ENCODE results near the gene MEGF8. TPM values are rescaled to one million over a fixed set of nuclear protein-coding genes. Genes with fewer than 3 reads are reported as not detected.
A peak's percentile ranks its signal among the peaks of the same experiment; 100 is the strongest.

MEGF8 gene
- total and polyA plus RNA-seq, 2 of the 8 experiments (the other 6 are each of a cell fraction or from before 2014, with no cell fraction given): 13.0 to 23.7 TPM

- H4K5ac ChIP-seq (ENCODE audit: insufficient read length, low read depth, low read length): no peak overlapping the region
- H3K79me2 ChIP-seq (ENCODE audit: control insufficient read depth in 1 of 2, insufficient read depth in 2 of 2, low read length in 2 of 2): no peaks in the 10 kb centered on the region
- 0 out of 2 replicates have a peak overlapping the region, but pooled peaks have one; percentile 55 for H3K18ac ChIP-seq (ENCODE audit: extremely low read depth, low read length)
- H2BK20ac ChIP-seq (ENCODE audit: low read length): no peak overlapping the region; the same call in 1 of the 2 replicates
- no peak overlapping the region for H2AK5ac ChIP-seq (ENCODE audit: low read depth, low read length)
- H3K23ac ChIP-seq (ENCODE audit: insufficient read length): no peak overlapping the region
- H2BK120ac ChIP-seq (replicated peaks; ENCODE audit: low read depth, low read length): no peak overlapping the region
- H3K4me1 ChIP-seq (replicated peaks in 1 of 4; ENCODE audit: control insufficient read depth in 3 of 4, insufficient read depth in 4 of 4, low read length in 3 of 4): peaks cover 0 to 13% (median 4%) of the 10 kb centered on the region in 4 experiments; a peak in 5 of 7 replicates
- 82% methylated on average over 12 of the region's 13 CpGs; no CpG with 5 or more reads in 1 of the 2 experiments for WGBS, 2 experiments (ENCODE audit: extremely low coverage in 1 of 2, insufficient coverage in 1 of 2, insufficient read length in 1 of 2, insufficient replicate concordance in 2 of 2, low coverage in 1 of 2, low lambda C conversion rate in 2 of 2, missing lambda C conversion rate in 1 of 2)
- 0 out of 4 replicates have a peak overlapping the region, but pooled peaks of 1 of the 2 experiments have one; percentile 4 for H3K4me2 ChIP-seq (ENCODE audit: insufficient read depth in 1 of 2, low read depth in 2 of 2, low read length in 2 of 2)
- H3K79me1 ChIP-seq (ENCODE audit: low read depth, low read length): no peaks in the 10 kb centered on the region
- ChIA-PET CTCF (ENCODE audit: partially characterized antibody) (interaction anchor here (0.8 to 10.3 kb wide), 11 partner anchors 11 to 285 kb away, joined by 3 to 101 read pairs (median 3); partner anchors contain the start of gene CXCL17), POLR2A (ENCODE audit: partially characterized antibody) (interaction anchor here (0.5 to 3.1 kb wide), 11 partner anchors 9 to 1897 kb away, joined by 3 to 24 read pairs (median 6); no protein-coding TSS in a partner anchor)
- no peak overlapping the region for H3K4ac ChIP-seq (replicated peaks; ENCODE audit: insufficient read length, low read depth, low read length)
- H2BK5ac ChIP-seq (ENCODE audit: low read depth, low read length): no peak overlapping the region
- FAIRE-seq: no peak
- H3K9me3 ChIP-seq (ENCODE audit: insufficient read depth in 2 of 2, low read depth in 1 of 2, low read length in 1 of 2): peaks cover 4 to 9% of the 10 kb centered on the region in 2 experiments
- peaks cover 7 to 14% of the 10 kb centered on the region in 2 experiments for H4K20me1 ChIP-seq (replicated peaks in 1 of 2; ENCODE audit: control insufficient read depth in 1 of 2, insufficient read depth in 2 of 2, low read length in 2 of 2)
- peaks cover 7% of the 10 kb centered on the region; the same call in 1 of the 2 replicates for H3K23me2 ChIP-seq (ENCODE audit: low read depth, low read length)
- no peak overlapping the region for H3K14ac ChIP-seq (ENCODE audit: insufficient read length)
- no peak overlapping the region for H3K56ac ChIP-seq (replicated peaks; ENCODE audit: insufficient read length, low read depth, low read length)
- H2BK12ac ChIP-seq (ENCODE audit: low read depth, low read length): no peak overlapping the region
- no peak overlapping the region for H3K9ac ChIP-seq (replicated peaks in 1 of 4; ENCODE audit: extremely low read depth in 1 of 4, low read depth in 3 of 4, low read length in 3 of 4)
- no peak overlapping the region for H4K8ac ChIP-seq (ENCODE audit: extremely low read depth, insufficient read depth, low read length)
- no peak overlapping the region for H3K4me3 ChIP-seq (ENCODE audit: extremely low read depth in 1 of 4, insufficient read depth in 2 of 4, low read depth in 3 of 4, low read length in 4 of 4)
- H3K27ac ChIP-seq (ENCODE audit: low read depth, low read length): no peak overlapping the region
- no peaks in the 10 kb centered on the region for H3K36me3 ChIP-seq (ENCODE audit: control insufficient read depth in 2 of 4, insufficient read depth in 4 of 4, low read length in 3 of 4)
- peak overlapping the region; percentile 65; the same call in 1 of the 2 replicates for H2BK15ac ChIP-seq (ENCODE audit: low read length)
- TF ChIP-seq CTCF (IDR thresholded peaks at IDR 0.05; ENCODE audit: control extremely low read depth in 1 of 3, insufficient read depth in 1 of 3, low read depth in 1 of 3, low read length in 3 of 3) (peak; percentile 36 to 49 (median 38); a peak in 3 of 4 replicates), RAD21 (IDR thresholded peaks at IDR 0.05 in 1 of 2, conservative IDR thresholded peaks at IDR 0.05 in 1 of 2; ENCODE audit: low read depth in 2 of 2, low read length in 2 of 2) (peak in 1 of 2 experiments; percentile 27; a peak in 1 of 4 replicates), SUZ12 (IDR thresholded peaks at IDR 0.05; ENCODE audit: low read length) (0 out of 2 replicates have a peak, but pooled peaks have one; percentile 28)
- TF ChIP-seq, protein P1, sequence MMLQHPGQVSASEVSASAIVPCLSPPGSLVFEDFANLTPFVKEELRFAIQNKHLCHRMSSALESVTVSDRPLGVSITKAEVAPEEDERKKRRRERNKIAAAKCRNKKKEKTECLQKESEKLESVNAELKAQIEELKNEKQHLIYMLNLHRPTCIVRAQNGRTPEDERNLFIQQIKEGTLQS (IDR thresholded peaks at IDR 0.05; ENCODE audit: insufficient read depth, low read depth, low read length): no peak
- H3K27me3 ChIP-seq (replicated peaks in 1 of 4; ENCODE audit: control insufficient read depth in 3 of 4, extremely low read depth in 1 of 4, insufficient read depth in 3 of 4, low read length in 3 of 4): peaks cover 13 to 41% (median 36%) of the 10 kb centered on the region in 4 experiments
- peak in 1 of 2 experiments; percentile 63 for DNase-seq (ENCODE audit: low read depth in 1 of 2, low spot score in 2 of 2)
- H2AFZ ChIP-seq (ENCODE audit: low read length): no peak overlapping the region
- no peak overlapping the region for H4K91ac ChIP-seq (replicated peaks; ENCODE audit: insufficient read length, low read length)
Observed at GRCh38 chr19:42424712-42425131, 99.3 kb downstream of the MEGF8 start.
